Measurements from ENCODE around the gene KAZN. TPM values are rescaled to one million over a fixed set of nuclear protein-coding genes. Genes with fewer than 3 reads are reported as not detected.

KAZN gene
- total RNA-seq, 1 donor from 2014 or later = 9.4 TPM

- FAIRE-seq (no peak), DNase-seq (ENCODE audit: low read depth) (peak; percentile 64)
- H3K9me3 ChIP-seq (ENCODE audit: insufficient read depth, low read depth, low read length) = no peaks in the 10 kb centered on the region
- no peak overlapping the region for H3K27ac Mint-ChIP-seq (ENCODE audit: unreplicated experiment)
- H3K27me3 ChIP-seq (ENCODE audit: insufficient read depth, low read length) = no peaks in the 10 kb centered on the region
- no peak overlapping the region for H3K4me3 Mint-ChIP-seq (ENCODE audit: unreplicated experiment)
- no peaks in the 10 kb centered on the region for H4K20me1 ChIP-seq (ENCODE audit: insufficient read depth, low read length)
- peak overlapping the region; percentile 14 for H3K4me2 ChIP-seq (ENCODE audit: low read length)
- H3K9me3 Mint-ChIP-seq (ENCODE audit: unreplicated experiment) = peaks cover 5% of the 10 kb centered on the region
- no peaks in the 10 kb centered on the region for H3K36me3 ChIP-seq (ENCODE audit: insufficient read depth, low read length)
- no peaks in the 10 kb centered on the region for H3K79me2 ChIP-seq (ENCODE audit: insufficient read depth, low read length)
- peaks cover 18% of the 10 kb centered on the region for H3K27me3 Mint-ChIP-seq (ENCODE audit: low read depth, unreplicated experiment)
- H3K4me1 ChIP-seq (ENCODE audit: insufficient read depth, low read length) = peaks cover 3% of the 10 kb centered on the region
- H3K27ac ChIP-seq (ENCODE audit: low read depth, low read length) = no peak overlapping the region
- TF ChIP-seq CTCF (IDR thresholded peaks at IDR 0.05; ENCODE audit: insufficient read depth, low read depth, low read length) (no peak), EZH2 (IDR thresholded peaks at IDR 0.05; ENCODE audit: insufficient read depth, low read length) (no peak)
- no peaks in the 10 kb centered on the region for H3K36me3 Mint-ChIP-seq (ENCODE audit: low read depth, unreplicated experiment)
- no peak overlapping the region for H3K9ac ChIP-seq (ENCODE audit: low read length)
- no peak overlapping the region for H3K4me3 ChIP-seq (ENCODE audit: insufficient read depth, low read depth, low read length)
- H3K4me1 Mint-ChIP-seq (ENCODE audit: low read depth, unreplicated experiment) = peaks cover 5% of the 10 kb centered on the region
- no peak overlapping the region for H2AFZ ChIP-seq (ENCODE audit: low read depth, low read length)
These were observed 216.8 kb downstream of the KAZN start for GRCh38 chr1:14815175-14815877.

GRCh38 chr1:14817223-14818170, 219.0 kb downstream of the KAZN start:
- H3K27me3 ChIP-seq (ENCODE audit: insufficient read depth, low read length) = no peaks in the 10 kb centered on the region
- no peak for FAIRE-seq
- H3K9ac ChIP-seq (ENCODE audit: low read length) = no peak overlapping the region
- Mint-ChIP-seq H3K4me1 (ENCODE audit: low read depth, unreplicated experiment) (peaks cover 4% of the 10 kb centered on the region), H3K27me3 (ENCODE audit: low read depth, unreplicated experiment) (peaks cover 31% of the 10 kb centered on the region), H3K4me3 (ENCODE audit: unreplicated experiment) (no peak overlapping the region), H3K27ac (ENCODE audit: unreplicated experiment) (no peak overlapping the region), H3K9me3 (ENCODE audit: unreplicated experiment) (peaks cover 7% of the 10 kb centered on the region), H3K36me3 (ENCODE audit: low read depth, unreplicated experiment) (no peaks in the 10 kb centered on the region)
- H3K4me2 ChIP-seq (ENCODE audit: low read length) = no peak overlapping the region
- H3K4me1 ChIP-seq (ENCODE audit: insufficient read depth, low read length) = peaks cover 3% of the 10 kb centered on the region
- no peaks in the 10 kb centered on the region for H3K79me2 ChIP-seq (ENCODE audit: insufficient read depth, low read length)
- no peaks in the 10 kb centered on the region for H3K9me3 ChIP-seq (ENCODE audit: insufficient read depth, low read depth, low read length)
- TF ChIP-seq CTCF (IDR thresholded peaks at IDR 0.05; ENCODE audit: insufficient read depth, low read depth, low read length) = no peak
- TF ChIP-seq EZH2 (IDR thresholded peaks at IDR 0.05; ENCODE audit: insufficient read depth, low read length) = no peak
- H3K4me3 ChIP-seq (ENCODE audit: insufficient read depth, low read depth, low read length) = no peak overlapping the region
- H3K27ac ChIP-seq (ENCODE audit: low read depth, low read length) = no peak overlapping the region
- DNase-seq (ENCODE audit: low read depth) = no peak
- H2AFZ ChIP-seq (ENCODE audit: low read depth, low read length) = no peak overlapping the region
- H4K20me1 ChIP-seq (ENCODE audit: insufficient read depth, low read length) = no peaks in the 10 kb centered on the region
- H3K36me3 ChIP-seq (ENCODE audit: insufficient read depth, low read length) = no peaks in the 10 kb centered on the region
